ENCODE results near the gene NSDHL.

Gene NSDHL

DNA sequence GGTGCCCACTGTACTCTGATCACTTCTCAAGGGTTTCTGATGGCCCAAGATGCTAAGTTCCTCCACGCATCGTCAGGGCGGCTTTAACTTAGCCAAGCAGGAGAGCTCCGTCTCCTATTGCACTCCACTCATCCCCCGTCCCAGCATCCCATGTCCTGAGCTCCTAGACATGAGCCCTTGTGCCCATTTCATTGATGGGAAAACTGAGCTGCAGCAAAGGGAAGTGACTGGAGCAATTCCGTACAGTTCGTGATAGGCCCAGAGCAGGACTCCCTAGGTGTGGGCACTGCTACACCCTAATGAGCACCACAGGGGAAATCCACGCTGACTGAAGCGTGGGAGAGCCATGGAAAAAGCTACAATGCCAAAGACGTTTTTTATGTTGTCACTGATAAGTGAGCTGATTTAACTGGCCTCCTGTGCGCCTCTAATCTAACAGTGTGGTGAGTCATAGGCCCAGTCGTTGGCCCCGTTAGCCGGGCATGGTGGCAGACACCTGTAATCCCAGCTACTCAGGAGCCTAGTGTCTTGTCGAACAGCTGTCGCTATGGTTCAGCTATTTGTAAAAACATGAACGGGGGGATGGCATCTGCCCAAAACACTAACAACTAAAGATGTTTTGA is 14.9 kb downstream of the NSDHL start:
- DNase-seq: no peak

DNA sequence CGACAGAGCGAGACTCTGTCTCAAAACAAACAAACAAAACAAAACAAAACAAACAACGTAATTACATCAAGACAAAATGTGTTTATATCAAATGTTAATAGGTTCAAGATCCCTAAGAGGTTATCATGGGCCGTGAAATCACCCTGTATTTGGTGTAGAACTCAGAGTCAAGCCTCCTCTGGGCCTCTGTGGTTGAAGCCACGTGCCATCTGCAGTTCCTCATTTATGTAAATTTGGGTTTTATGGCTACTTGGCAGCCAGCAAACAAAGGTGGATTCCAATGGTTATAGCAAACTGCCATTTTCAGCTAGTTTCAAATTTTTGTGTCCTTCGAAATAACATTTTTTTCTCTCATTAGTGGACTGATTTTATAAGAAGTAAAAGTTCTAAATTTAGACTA is 16.4 kb downstream of the NSDHL start:
- DNase-seq: no peak

GRCh38 chrX:152850465-152850864 is 19.6 kb downstream of the NSDHL start:
- DNase-seq: no peak

GRCh38 chrX:152853986-152854385 is 23.1 kb downstream of the NSDHL start:
- DNase-seq: no peak

DNA sequence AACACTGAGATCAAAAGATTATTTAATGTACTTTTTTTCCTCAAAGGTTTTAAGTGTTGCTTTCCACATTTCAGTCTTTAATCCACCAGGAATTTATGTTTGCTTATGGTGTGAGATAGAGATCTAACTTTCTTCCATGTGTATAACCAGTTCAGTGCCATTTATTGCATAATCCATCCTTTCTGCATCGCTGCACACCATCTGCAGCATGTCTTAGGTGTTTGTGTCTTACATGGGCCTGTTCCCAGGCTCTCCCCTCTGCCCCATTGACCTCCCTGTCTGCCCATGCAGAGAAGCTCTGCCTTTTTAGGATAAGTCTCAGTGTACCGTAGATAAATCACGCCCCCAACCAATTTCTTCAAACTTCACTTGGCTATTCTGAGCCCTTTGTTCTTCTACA is 30.3 kb downstream of the NSDHL start:
- peak; percentile 9 for DNase-seq

- DNase-seq: no peak
Observed at GRCh38 chrX:152861826-152862225, 31.0 kb downstream of the NSDHL start.

GRCh38 chrX:152865232-152865920 is 34.5 kb downstream of the NSDHL start:
- DNase-seq: no peak

GRCh38 chrX:152866386-152866785 is 35.5 kb downstream of the NSDHL start:
- DNase-seq: no peak

DNA sequence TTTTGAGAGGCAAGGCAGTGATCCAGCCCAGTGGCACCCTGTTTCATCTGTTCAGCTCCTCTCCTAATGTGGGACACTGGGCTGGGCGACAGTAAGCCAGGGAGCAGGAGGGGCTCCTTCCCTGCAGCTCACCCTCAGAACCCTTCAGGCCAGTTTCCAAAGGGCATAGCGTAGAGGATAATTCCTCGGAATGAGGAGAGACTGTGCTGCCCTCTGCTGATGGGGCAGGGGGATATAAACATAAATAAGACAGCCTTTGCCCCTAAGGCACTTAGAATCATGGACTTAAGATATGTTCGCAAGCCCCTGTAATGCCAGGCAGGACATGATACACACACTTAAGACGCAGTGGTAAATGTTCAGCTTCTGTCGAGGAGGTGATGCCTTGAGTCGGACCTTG is 39.1 kb downstream of the NSDHL start:
- no peak for DNase-seq

DNA sequence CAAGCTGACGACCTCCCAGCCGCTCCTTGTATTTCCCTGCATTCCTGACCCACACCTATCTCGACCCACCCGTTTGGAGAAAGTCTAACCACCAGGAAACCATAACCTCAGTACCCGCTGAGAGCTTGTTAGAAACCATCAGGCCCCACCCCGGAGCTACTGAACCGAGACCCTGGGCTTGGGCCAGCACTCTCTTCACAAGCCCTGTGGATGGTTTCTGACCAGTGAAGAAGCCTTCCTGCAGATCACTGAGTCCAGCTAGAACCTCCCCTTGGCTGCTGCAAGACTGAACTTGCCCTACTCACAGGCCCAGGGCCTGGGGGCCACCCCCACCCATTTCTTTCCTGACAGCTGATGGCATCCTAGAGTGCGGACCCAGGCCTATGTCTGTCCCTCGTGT is 40.4 kb downstream of the NSDHL start:
- DNase-seq: no peak

DNA sequence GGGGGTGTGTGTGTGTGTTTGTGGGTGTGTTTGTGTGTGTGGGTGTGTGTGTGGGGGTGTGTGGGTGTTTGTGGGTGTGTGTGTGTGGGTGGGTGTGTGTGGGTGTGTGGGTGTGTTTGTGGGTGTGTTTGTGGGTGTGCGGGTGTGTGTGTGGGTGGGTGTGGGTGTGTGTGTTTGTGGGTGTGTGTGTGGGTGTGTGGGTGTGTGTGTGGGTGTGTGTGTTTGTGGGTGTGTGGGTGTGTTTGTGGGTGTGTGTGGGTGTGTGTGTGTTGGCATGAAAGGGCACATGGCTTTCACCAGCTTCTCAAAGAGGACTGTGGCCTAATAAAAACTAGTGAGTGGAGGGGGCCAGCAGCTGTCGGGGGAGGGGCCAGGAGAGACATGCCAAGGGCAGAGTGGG is 41.7 kb downstream of the NSDHL start:
- no peak for DNase-seq

DNA sequence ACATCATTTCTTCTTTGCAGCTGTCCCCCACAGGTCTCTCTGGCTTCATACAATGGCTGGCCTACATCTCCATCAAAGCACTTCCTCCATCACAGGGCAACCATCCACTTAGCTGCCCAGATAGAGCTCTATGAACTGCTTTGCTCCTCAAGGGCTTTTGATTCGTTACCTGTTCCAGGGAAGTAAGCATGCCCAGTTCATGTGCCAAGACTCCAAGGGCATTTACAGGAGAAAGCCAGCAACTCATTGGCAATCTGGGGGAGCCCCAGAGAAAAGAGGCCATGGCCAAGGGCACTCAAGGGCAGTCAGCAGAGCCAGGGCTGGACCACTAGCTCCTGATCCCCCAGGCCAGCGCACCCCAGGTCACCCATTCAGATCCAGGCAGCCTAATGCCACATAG is 42.5 kb downstream of the NSDHL start:
- DNase-seq: no peak

DNA sequence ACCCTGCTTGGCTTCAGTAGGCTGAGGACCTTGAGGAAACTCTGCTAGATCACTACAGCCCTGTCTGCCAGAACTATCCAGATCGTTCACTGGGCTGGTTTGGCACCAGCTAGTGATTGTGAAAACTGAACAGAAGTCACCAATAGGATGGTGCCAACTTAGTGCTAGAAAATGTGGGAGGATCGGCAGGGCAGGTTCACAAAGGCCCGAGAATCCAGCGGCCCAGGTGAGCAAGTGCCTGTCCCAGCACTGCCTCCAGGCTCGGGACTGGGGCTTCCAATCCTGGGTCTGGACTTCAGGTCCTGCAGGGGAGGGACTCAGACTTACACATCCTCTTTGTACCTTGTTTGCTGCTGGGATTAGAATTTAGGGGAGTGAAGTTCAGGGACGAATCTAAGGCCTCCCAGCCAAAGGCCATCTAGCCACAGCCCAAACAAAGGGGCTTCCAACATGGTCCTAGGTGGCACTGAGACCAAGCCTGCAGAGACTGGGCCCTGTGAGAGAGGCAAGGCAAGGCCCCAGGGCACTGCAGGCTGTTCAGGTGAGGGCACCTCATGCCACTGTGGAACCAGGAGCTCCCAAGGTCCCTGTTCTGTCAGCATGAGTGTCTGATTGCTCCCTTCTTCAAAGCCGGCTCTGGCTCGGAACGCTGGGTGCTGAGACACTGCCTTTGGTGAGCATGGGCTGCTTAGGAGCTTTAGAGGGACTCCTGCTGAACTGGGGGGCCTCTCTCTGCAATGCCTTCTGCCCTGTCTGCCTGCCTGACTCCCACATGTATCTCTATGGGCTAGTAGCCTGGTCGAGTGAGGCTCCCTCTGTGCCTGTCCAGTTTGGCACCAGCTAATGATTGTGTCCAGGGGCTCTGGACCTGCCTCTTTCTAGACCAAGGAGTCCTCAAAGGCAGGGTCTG is 46.3 kb downstream of the NSDHL start:
- no peak for DNase-seq

- no peak for DNase-seq
Observed at GRCh38 chrX:152878976-152879755, 48.3 kb downstream of the NSDHL start.

- DNase-seq: no peak
Observed at GRCh38 chrX:152881289-152881688, 50.4 kb downstream of the NSDHL start.

DNA sequence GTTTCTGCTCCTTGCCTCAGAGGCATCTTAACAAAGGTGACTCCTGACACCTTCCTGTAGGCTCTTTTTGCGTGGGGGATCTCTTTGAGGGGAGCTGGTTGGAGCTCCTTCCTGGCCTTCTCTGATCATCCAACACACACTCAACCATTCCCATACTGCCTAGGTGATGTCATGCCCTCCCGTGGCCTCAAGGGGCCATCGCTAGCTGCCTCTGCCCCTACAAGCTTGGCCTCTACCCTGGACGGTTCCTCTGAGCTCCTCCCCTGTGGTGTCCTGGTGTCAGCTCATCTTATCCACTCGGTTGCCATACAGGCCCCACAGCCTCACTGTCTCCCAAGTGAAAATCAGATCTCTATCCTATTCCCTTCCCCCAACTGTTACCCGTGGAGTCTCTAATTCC is 53.3 kb downstream of the NSDHL start:
- no peak for DNase-seq

- no peak for DNase-seq
Observed at GRCh38 chrX:152886716-152887115, 55.9 kb downstream of the NSDHL start.

DNA sequence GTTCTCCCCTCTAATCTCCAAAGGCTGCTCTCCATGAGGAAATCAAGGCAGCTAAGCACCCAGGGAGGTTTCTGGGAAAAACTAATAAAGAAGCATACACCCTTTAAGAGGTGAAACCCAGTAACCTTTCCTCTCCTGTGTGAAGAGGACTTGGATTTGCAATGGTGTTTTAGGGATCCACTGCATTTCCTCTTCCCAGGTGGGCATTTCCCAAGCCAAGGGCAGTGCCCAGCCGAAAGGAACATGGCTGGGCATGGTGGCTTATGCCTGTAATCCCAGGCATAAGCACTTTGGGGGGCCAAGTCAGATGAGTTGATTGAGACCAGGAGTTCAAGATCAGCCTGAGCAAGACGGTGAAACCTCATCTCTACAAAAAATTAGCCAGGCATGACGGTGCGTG is 61.6 kb downstream of the NSDHL start:
- DNase-seq: no peak

GRCh38 chrX:152892999-152893891 is 62.4 kb downstream of the NSDHL start:
- no peak for DNase-seq

- no peak for DNase-seq
Observed at GRCh38 chrX:152893980-152894610, 63.2 kb downstream of the NSDHL start.

DNA sequence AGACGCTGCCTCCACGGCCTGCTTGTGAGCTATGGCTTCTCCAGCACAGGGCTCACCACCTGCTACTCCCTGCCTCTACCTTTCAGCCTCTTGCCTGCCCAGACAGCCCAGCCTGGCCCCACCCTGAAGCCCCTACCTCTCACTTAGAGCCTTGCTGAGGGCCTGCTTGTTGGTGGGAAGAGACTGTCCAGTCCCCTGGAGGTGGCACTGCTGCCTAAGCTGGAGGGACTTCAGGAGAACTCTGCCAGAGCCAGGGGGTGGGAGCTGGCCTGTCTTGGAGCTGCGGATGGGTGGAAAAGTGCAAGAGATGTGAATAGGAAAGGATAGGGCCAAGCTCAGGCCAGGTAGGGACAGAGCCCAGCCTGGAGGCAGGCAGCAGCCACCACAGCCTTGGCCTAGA is 64.3 kb downstream of the NSDHL start:
- DNase-seq: no peak

All from NCI-H2171 (cell line).